Caco-2 (cell line): ENCODE measurements around the gene RPLP2. TPM values are rescaled to one million over a fixed set of nuclear protein-coding genes. Genes with fewer than 3 reads are reported as not detected.

Experiments used
- BruUV-seq: library from RNA; stranded (reverse); fragments of 400-500 nt; replicated peaks from 2 replicates; lab custom pipeline; 2021; lab: Mats Ljungman, UMichigan
- CTCF ChIA-PET: fragments of 300-600 bp; sonication (Branson Sonifier 250); formaldehyde crosslinking; loops from one replicate; lab custom pipeline; 2022; ENCODE audit warnings: antibody characterized with exemption; lab: Charles Lee
- POLR2A ChIA-PET: fragments of 300-600 bp; sonication (Branson Sonifier 250); formaldehyde crosslinking; loops from one replicate; lab custom pipeline; 2022; ENCODE audit warnings: antibody characterized with exemption; lab: Charles Lee
- DNase-seq, 2 experiments: peaks; one replicate each; pipeline versions ENCODE4 v3.0.0 to v3.0.0-alpha.2; 2020 to 2022
- H3K27me3 ChIP-seq: replicated peaks from 2 replicates; pipeline ENCODE4 v1.6.0; 2011; ENCODE audit warnings: low read length; ENCODE audit not compliant: control insufficient read depth, insufficient read depth
- H3K36me3 ChIP-seq: 2 replicates; pipeline ENCODE4 v1.5.1; 2011; ENCODE audit warnings: low read length; ENCODE audit not compliant: control insufficient read depth, insufficient read depth
- H3K4me1 ChIP-seq: fragments of 250-450 bp; sonication (Bioruptor Pico); 2 replicates; pipeline ENCODE4 v1.5.1; 2020; ENCODE audit warnings: mild to moderate bottlenecking
- H3K4me3 ChIP-seq: 2 replicates; pipeline ENCODE4 v1.5.1; 2011; ENCODE audit warnings: low read depth, mild to moderate bottlenecking, control low read depth, low read length
- H3K9me3 ChIP-seq: fragments of 250-450 bp; sonication (Bioruptor Pico); 2 replicates; pipeline ENCODE4 v1.5.1; 2020; ENCODE audit warnings: mild to moderate bottlenecking, moderate library complexity
- H3K27ac Mint-ChIP-seq: one replicate; pipeline ENCODE4 v1.8.0; 2022; ENCODE audit warnings: mixed read lengths; ENCODE audit not compliant: unreplicated experiment
- H3K27me3 Mint-ChIP-seq: one replicate; pipeline ENCODE4 v1.8.0; 2022; ENCODE audit warnings: mixed read lengths; ENCODE audit not compliant: insufficient read depth, unreplicated experiment
- H3K36me3 Mint-ChIP-seq: one replicate; pipeline ENCODE4 v1.8.0; 2022; ENCODE audit warnings: mild to moderate bottlenecking, mixed read lengths; ENCODE audit not compliant: insufficient read depth, unreplicated experiment
- H3K4me1 Mint-ChIP-seq: one replicate; pipeline ENCODE4 v1.8.0; 2022; ENCODE audit warnings: low read depth, mixed read lengths; ENCODE audit not compliant: unreplicated experiment
- H3K4me3 Mint-ChIP-seq: one replicate; pipeline ENCODE4 v1.8.0; 2022; ENCODE audit warnings: mild to moderate bottlenecking, moderate library complexity, mixed read lengths; ENCODE audit not compliant: unreplicated experiment
- H3K9me3 Mint-ChIP-seq: one replicate; pipeline ENCODE4 v1.8.0; 2022; ENCODE audit warnings: mixed read lengths; ENCODE audit not compliant: unreplicated experiment
- CTCF ChIP-seq, 2 experiments: fragments of 200-600 bp in 1 of 2; IDR thresholded peaks; 1 replicate in 1 of 2; 2 replicates in 1 of 2; pipeline versions ENCODE4 v1.5.1 to v1.8.0; 2011 to 2022; ENCODE audit warnings: antibody characterized with exemption in 1 of 2, control low read depth in 1 of 2, inconsistent platforms in 1 of 2, low read depth in 1 of 2, low read length in 1 of 2, mild to moderate bottlenecking in 1 of 2, moderate library complexity in 1 of 2; ENCODE audit not compliant: insufficient read depth in 1 of 2, severe bottlenecking in 1 of 2, unreplicated experiment in 1 of 2
- intact Hi-C: fragments of 100-400 bp; cut with micrococcal nuclease; formaldehyde crosslinking; loops from one replicate; pipeline ENCODE4 v1.10.0; 2022; ENCODE audit not compliant: unreplicated experiment
- total RNA-seq: library from RNA; stranded (reverse); gene quantifications from 2 replicates; pipeline ENCODE4 v1.2.3, GENCODE V29; 2022

The RPLP2 gene
- total RNA-seq, 1 experiment from 2014 or later: 2,622 TPM

- Histone ChIP-seq H3K4me1 (peaks cover 48% of the 10 kb centered on the region), H3K4me3 (peak overlapping the region; percentile 59), H3K36me3 (no peaks in the 10 kb centered on the region), H3K27me3 (no peaks in the 10 kb centered on the region), H3K9me3 (no peaks in the 10 kb centered on the region)
- Mint-ChIP-seq H3K9me3 (no peaks in the 10 kb centered on the region), H3K27me3 (no peaks in the 10 kb centered on the region), H3K4me1 (peaks cover 19% of the 10 kb centered on the region), H3K4me3 (peak overlapping the region; percentile 79), H3K36me3 (peaks cover 30% of the 10 kb centered on the region), H3K27ac (no peak overlapping the region)
- TF ChIP-seq CTCF (IDR thresholded peaks at IDR 0.05; ENCODE audit: insufficient read depth in 1 of 2, low read depth in 1 of 2, low read length in 1 of 2, severe bottlenecking in 1 of 2, unreplicated experiment in 1 of 2): no peak
- intact Hi-C loops: no loop called here
- DNase-seq: peak; percentile 86 to 89
- no TSS peak for BruUV-seq
- ChIA-PET CTCF (interaction anchor here (1.9 to 2.4 kb wide), 2 partner anchors 8 to 11 kb away, joined by 4 to 10 read pairs; partner anchors contain the start of gene PNPLA2), POLR2A (interaction anchor here (0.5 to 4.9 kb wide), 3 partner anchors 11 to 50 kb away, joined by 8 to 33 read pairs (median 12); partner anchors contain the start of genes PNPLA2 and RPLP2)
These were observed 20.7 kb downstream of the RPLP2 start for GRCh38 chr11:830295-831117.

GRCh38 chr11:831118-831864, 21.5 kb downstream of the RPLP2 start:
- BruUV-seq: no TSS peak
- Mint-ChIP-seq H3K4me1 (peaks cover 19% of the 10 kb centered on the region), H3K36me3 (peaks cover 37% of the 10 kb centered on the region), H3K27me3 (no peaks in the 10 kb centered on the region), H3K4me3 (peak overlapping the region; percentile 79), H3K27ac (no peak overlapping the region), H3K9me3 (no peaks in the 10 kb centered on the region)
- H3K36me3 ChIP-seq: no peaks in the 10 kb centered on the region
- H3K27me3 ChIP-seq: no peaks in the 10 kb centered on the region
- intact Hi-C loops: no loop called here
- CTCF ChIA-PET: interaction anchor here (2.4 kb wide), 1 partner anchor 12 kb away, joined by 10 read pairs; the partner anchor contains the start of gene PNPLA2
- peaks cover 40% of the 10 kb centered on the region for H3K4me1 ChIP-seq
- H3K9me3 ChIP-seq: no peaks in the 10 kb centered on the region
- DNase-seq: no peak
- POLR2A ChIA-PET: interaction anchor here (0.6 to 4.9 kb wide), 3 partner anchors 12 to 32 kb away, joined by 3 to 33 read pairs (median 8); partner anchors contain the start of genes PNPLA2 and RPLP2
- peak overlapping the region; percentile 59 for H3K4me3 ChIP-seq
- no peak for TF ChIP-seq CTCF (IDR thresholded peaks at IDR 0.05; ENCODE audit: insufficient read depth in 1 of 2, low read depth in 1 of 2, low read length in 1 of 2, severe bottlenecking in 1 of 2, unreplicated experiment in 1 of 2)
